ENCODE results near the gene CDC42EP2.

The CDC42EP2 gene

DNA sequence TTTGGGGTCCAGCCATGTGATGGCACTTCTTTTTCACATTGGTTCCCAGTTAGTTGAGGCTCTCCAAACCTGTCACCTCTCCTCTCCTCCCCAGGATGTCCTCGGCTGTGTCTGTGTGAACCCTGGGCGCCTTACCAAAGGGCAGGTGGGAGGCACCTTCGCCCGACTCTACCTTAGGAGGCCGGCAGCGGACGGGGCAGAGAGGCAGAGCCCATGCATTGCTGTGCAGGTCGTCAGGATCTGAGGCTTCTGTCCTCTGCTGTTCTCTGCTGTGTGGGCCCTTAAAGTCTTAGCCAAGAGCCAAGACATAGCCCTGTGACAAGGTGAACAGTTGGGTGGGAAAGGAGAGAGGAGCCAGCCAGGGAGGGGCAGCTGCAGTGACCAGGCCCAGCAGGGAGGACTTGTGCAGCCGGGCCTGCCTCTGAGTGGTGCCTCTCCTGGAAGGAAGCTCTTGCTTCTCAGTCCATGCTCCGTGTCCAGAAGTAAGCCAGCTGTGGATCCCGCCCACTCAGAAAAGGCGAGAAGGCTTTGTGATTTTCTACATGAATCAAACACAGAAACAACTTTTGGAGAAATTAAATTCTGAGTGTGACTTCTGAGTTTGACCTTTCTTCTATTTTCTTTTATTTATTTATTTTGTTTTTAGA, 17.5 kb upstream of the CDC42EP2 start:
- no peak for DNase-seq (ENCODE audit: low read depth)
- no peak overlapping the region for H3K4me3 ChIP-seq (ENCODE audit: low read length)
- no peak for TF ChIP-seq CTCF (conservative IDR thresholded peaks at IDR 0.05; ENCODE audit: low read depth, low read length)

DNA sequence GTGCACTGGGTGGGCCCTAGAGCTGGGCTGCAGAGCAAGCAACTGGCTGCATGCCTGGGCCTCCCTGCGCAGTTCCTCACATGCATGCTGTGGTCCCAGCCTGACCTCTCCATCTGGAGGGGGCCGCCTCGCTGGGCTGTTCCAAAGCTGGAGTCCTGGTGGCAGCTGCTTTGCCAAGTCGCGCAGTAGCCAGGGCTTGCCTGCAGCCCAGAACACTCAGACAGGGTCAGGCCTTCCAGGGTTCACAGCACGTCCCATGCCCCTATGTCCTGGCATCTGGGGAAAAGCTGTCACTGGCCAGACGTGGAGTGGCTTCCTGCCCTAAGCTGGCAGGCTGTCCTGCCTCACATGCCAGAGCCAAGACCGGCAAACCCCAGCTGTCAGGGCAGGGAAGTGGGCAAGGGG, 16.5 kb upstream of the CDC42EP2 start:
- no peak for TF ChIP-seq CTCF (conservative IDR thresholded peaks at IDR 0.05; ENCODE audit: low read depth, low read length)
- no peak for DNase-seq (ENCODE audit: low read depth)
- no peak overlapping the region for H3K4me3 ChIP-seq (ENCODE audit: low read length)

- H3K4me3 ChIP-seq (ENCODE audit: low read length): no peak overlapping the region
- DNase-seq (ENCODE audit: low read depth): no peak
- no peak for TF ChIP-seq CTCF (conservative IDR thresholded peaks at IDR 0.05; ENCODE audit: low read depth, low read length)
Observed at GRCh38 chr11:65298655-65299179, 15.9 kb upstream of the CDC42EP2 start.

DNA sequence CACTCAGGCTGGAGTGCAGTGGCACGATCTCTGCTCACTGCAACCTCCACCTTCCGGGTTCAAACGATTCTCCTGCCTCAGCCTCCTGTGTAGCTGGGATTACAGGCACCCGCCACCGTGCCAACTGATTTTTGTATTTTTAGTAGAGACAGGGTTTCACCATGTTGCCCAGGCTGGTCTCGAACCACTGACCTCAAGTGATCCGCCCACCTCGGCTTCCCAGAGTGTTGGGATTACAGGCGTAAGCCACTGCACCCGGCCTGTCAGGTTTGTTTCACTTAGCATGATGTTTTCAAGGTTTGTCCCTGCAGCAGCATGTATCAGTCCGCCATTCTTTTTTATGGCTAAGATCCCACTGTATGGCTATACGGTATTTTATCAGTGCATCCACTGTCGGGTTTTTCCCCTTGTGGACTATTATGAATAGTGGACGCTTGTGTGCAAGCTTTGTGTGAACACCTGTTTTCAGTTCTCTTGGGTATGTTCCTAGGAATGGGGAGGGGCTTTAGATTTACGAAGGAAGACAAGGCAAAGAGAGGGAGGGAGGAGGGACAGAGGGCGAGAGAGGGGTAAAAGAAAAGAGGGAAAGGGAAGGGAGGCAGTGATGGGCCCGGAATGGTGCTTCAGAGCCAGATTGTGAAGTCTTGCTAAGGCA, 13.9 kb upstream of the CDC42EP2 start:
- no peak for TF ChIP-seq CTCF (conservative IDR thresholded peaks at IDR 0.05; ENCODE audit: low read depth, low read length)

DNA sequence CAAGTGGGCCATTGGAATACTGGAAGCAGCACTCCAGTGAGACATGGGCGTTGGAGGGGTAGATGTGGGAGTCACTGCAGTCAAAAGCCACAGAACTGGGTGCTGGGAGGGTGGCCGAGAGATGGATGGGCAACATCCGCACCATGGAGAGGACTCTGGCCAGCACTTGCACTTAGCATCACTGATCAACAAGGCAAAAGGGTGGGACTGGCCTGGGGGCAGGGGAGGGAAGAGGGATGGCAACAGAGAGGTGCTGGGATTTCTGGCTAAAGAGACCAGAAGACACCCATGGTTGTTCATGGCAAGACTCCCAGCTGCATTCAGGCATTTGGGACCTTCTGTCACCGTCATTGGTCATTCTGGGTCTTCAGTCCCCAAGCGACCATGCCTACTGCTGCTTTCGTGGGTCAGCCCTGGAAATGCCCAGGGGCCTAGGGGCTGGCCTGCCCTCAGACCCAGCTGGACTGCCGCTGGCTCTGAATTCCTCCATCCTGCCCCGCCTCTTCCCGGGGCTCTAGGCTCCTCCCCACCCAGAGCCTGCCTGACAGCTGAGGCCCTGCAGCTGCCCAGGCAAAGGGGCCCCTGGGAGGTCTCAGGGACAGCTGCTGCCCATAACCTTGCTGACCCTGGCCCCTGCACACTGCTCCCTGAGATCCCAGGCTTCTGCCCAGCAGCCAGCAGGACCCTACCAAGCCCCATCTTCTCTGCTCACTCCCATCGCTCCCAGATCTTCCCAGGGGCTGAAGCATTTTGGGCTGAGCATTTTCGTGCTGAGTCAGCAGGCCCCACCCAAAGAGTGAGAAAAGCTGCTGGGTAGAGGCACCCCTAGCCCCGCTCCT, 13.0 kb upstream of the CDC42EP2 start:
- H3K4me3 ChIP-seq (ENCODE audit: low read length): no peak overlapping the region
- no peak for TF ChIP-seq CTCF (conservative IDR thresholded peaks at IDR 0.05; ENCODE audit: low read depth, low read length)
- DNase-seq (ENCODE audit: low read depth): no peak

More for the DNA sequence above, 13.9 kb upstream of the CDC42EP2 start:
- H3K4me3 ChIP-seq (ENCODE audit: low read length): no peak overlapping the region
- DNase-seq (ENCODE audit: low read depth): no peak

GRCh38 chr11:65303555-65303954, 11.1 kb upstream of the CDC42EP2 start:
- DNase-seq (ENCODE audit: low read depth): no peak
- TF ChIP-seq CTCF (conservative IDR thresholded peaks at IDR 0.05; ENCODE audit: low read depth, low read length): no peak
- H3K4me3 ChIP-seq (ENCODE audit: low read length): no peak overlapping the region

Measured in retinal pigment epithelial cell (primary cell).